CD4-positive, alpha-beta T cell treated with Interleukin-4 for 4 hours (primary cell): ENCODE measurements around the gene NR1D1.

Source experiments
- DNase-seq: peaks from one replicate; pipeline ENCODE4 v3.0.0-alpha.2; 2020

NR1D1 gene

DNA sequence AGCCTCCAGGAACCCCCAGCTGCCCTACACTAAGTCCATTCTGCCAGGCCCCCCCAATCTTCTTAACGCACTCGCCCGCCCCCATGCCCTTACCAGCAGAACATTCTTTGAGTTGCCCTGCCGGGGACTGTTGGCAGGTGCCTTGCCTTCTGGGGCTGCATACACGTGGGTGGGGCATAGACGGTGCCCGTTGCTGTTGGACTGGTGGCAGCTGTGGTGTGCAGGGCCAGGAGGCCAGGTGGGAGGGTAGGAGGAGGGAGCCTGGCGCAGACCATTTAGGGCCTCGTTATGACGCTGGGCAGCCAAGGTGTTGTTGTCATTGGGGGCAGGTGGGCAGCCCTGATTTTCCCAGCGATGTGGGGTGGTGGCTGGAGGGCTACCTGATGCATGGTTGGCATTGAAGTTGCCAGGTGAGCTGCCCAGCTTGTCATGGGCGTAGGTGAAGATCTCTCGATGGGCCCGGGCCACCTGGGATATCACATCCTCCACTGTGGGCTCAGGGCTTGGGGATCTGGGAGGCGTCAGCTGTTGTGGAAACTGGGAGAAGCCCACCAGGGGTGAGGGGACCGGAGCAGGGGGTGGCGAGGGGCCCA lies 4.9 kb downstream of the NR1D1 start:
- DNase-seq, result no peak

DNA sequence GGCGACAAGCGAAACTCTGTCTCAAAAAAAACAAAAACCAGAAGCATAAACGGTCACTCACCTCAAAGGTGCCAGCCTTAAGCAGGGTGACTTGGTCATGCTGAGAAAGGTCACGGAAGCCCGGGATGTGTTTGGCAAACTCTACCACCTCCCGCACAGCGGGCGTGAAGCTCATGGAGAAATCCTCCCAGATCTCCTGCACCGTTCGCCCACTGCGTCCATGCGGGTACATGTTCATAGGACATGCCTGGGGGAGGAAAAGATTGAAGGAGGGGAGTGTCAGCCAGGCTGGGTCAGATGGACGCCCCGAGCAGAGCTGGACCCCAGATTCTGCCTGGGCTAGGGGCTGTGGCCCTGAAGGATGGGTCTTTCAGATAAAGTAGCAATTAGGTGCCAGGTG lies 5.5 kb downstream of the NR1D1 start:
- no peak for DNase-seq

DNA sequence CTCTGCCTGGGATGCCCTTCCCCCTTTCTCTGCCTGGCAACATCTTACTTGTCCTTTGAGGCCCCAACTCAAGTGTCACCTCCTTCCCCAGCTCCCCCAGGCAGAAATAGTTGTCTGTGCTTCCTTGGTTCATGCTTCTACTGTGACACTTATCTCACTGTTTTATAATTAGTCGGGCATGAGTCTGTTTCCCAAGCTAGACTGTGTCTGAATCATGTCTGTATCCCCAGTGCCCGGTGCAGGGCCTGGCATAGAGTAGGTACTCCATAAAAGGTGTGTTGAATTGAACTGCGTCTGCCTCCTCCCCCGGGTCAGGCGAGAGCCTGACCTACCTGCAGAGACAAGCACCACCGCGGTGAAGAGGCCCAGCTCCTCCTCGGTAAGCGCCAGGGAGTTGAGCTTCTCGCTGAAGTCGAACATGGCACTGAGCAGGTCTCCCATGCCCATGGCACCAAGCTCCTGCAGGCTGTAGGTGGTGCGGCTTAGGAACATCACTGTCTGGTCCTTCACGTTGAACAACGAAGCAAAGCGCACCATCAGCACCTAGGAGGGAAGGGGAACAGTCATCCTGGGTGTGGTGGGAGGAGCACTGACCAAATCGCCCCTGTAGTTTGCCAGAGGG lies 6.7 kb downstream of the NR1D1 start:
- DNase-seq, result no peak

DNA sequence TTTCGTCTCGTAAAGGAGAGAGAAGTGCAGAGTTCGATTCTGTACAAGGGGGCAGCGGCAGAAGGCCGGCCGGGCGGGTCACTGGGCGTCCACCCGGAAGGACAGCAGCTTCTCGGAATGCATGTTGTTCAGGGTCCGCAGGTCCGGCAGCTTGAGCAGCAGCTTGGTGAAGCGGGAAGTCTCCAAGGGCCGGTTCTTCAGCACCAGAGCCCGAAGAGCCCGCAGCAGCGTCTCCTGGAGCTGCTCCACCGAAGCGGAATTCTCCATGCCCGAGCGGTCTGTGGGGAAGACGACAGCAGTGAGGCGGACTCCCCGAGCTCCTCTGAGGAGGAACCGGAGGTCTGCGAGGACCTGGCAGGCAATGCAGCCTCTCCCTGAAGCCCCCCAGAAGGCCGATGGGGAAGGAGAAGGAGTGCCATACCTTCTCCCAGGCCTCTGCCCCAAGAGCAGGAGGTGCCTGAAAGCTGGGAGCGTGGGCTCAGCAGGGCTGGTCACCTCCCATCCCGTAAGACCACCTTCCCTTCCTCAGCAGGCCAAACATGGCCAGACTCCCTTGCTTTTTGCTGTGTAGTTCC lies 7.3 kb downstream of the NR1D1 start:
- DNase-seq, result no peak

DNA sequence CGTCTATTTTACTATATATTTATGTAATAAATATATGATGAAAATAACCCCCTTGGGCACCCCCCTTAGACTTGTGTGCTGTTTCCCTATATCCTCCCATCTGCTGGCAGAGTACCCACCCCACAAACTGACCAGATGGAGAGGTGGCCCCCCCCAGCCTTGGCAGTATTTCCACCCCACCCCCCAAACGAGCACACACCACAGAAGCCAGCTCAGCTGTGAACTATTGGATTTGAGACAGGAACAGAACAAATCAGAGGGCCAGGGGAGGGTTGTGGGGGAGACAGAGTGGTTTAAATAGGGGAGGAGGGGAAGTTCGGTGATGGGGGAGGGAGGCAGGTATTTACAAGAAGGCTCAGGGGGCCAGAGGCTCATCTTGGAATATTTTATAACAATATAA lies 7.8 kb downstream of the NR1D1 start:
- DNase-seq, result no peak

DNA sequence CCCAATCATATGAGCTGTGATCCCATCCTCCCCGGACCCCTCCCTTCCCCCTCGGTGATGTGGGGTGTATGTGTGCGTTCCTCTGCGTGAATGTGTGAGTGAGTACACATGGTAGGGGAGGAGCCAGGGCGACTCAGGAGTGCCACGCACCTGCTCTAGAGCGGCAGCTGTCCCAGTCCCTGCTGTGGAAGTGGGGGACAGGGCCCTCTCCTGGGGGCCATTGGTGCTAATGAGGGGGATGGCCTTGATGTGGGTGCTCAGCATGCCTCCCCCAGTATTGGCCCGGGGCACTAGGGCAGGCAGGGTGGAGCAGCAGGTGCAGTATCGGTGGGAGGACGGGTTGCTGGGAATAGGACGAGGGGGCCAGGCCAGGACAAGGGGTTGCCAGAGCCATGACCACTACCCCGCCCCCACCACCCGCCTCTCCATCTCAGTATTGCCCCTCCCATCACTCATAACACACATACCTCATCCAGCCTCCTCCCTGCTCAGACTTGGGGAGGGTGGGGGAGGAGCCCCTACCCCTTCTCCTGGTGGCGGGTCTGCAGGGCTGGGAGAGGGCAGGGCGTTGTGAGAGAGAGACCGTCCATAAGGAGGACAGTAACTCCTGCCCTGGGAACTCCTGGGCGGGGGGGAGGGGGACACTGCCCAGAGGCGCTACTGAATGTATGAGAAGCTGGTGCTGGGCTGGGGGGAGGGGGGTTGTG lies 8.5 kb downstream of the NR1D1 start:
- no peak for DNase-seq

DNA sequence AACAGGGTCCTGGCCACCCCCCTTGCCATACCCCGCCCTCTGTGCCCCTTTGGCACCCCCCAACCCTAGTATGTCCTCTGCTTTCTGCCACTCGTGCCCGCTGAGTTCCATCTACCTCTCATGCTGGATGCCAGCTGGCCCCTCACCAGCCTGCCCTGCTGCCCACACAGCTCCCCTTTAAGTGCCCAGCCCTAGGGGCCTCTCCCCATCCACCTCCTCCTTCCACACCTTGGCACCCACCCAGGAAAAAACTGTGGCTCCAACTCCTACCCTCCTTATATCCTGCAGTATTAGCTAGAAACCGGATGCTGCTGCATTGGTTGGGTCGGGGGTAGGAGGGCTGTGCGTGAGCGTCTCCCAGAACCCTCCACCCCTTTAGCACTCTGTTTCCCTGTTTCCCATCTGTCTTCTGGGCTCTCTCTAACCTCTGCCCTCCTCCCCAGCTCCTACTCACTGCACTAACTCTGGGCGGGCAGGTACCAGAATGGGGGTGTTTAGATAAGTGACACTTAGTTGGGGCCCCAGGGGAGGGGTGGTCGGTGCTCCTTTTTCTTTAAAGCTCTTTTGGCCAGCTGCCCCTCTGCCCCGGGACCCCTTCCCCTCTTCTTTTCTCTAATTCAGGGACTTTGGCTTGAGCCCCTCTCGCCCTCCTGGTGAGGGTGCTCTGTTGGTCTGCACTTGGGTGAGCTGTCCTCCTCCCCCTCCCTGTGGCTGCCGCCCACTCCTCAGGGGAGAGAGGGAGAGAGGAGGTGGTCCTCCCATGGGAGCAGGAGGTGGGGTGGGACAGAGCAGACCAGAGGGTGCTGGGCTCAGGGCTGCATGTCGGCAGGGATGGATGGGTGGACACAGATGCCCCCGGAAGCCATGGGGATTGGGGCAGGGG lies 9.9 kb downstream of the NR1D1 start:
- DNase-seq, result no peak

DNA sequence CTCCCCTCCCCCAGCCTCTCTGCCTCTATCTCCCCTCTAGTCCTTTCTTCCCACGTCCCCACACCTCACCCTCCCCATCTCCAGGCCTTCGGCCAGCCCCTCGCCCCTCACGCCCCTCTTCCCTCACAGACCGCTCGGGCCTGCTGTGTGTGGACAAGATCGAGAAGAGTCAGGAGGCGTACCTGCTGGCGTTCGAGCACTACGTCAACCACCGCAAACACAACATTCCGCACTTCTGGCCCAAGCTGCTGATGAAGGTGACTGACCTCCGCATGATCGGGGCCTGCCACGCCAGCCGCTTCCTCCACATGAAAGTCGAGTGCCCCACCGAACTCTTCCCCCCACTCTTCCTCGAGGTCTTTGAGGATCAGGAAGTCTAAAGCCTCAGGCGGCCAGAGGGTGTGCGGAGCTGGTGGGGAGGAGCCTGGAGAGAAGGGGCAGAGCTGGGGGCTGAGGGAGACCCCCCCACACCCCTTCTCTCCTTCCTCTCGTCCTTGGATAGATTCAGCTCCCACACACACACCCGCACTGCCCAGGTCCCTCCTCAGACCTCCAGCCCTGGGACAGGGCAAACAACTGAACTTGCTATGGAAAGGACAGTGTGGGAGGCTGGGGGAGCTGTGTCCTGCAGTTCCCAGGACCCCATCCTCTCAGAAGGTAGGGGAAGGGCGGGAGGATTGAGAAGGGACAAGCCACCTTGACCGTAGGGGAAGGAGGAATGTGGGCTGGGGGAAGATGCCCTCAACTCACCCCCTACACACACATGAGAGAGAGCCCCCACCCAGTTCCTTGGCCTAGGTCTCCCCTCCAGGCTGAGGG lies 11.1 kb downstream of the NR1D1 start:
- DNase-seq, result no peak

DNA sequence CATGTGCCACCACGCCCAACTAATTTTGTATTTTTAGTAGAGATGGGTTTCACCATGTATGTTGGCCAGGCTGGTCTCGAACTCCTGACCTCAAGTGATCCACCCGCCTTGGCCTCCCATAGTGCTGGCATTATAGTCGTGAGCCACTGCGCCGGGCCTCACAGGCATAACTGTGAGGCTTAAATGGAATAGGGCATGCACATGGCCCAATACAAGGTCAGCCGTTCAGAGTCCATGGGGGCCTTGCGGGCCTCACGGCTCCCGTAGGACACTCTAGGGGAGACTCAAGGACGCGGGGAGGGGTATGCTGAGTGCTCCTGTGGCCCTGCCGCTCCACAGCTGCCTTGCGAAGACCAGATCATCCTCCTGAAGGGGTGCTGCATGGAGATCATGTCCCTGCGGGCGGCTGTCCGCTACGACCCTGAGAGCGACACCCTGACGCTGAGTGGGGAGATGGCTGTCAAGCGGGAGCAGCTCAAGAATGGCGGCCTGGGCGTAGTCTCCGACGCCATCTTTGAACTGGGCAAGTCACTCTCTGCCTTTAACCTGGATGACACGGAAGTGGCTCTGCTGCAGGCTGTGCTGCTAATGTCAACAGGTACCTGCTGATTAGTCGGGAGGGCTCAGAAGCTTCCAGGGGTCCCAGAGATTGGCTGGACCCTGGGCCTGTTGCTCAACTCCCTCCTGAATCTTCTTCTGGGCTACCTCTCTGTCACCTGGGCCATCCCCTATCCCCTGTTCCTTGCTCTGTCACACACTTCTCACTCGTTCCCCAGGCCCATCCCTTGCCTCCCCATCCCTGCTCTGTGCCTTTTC lies 12.3 kb downstream of the NR1D1 start:
- DNase-seq, result no peak

DNA sequence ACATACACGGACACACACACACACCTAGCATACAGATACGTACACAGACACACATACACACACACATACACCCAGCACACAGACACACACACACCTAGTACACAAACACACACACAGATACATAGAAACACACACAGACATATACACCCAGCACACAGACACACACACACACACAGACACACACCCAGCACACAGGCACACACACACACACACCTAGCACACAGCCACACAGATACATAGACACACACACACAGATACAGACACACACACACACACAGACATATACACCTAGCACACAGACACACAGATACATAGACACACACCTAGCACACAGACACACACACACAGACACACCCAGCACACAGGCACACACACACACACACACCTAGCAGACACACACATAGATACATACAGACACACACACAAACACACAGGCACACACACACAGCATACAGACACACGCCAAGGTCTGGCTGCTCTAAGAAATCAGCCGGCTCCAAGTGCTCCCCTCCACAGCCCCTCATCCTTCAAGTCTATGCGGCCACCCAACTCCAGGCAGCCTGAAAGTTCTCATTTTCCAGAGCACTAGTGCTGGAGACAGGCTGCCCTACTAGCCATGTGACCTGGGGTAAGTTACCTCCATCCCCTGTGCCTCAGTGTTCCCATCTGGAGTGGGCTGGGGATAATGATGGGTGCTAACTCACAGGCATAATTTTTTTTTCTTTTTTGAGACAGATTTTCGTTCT lies 13.2 kb downstream of the NR1D1 start:
- DNase-seq, result no peak

DNA sequence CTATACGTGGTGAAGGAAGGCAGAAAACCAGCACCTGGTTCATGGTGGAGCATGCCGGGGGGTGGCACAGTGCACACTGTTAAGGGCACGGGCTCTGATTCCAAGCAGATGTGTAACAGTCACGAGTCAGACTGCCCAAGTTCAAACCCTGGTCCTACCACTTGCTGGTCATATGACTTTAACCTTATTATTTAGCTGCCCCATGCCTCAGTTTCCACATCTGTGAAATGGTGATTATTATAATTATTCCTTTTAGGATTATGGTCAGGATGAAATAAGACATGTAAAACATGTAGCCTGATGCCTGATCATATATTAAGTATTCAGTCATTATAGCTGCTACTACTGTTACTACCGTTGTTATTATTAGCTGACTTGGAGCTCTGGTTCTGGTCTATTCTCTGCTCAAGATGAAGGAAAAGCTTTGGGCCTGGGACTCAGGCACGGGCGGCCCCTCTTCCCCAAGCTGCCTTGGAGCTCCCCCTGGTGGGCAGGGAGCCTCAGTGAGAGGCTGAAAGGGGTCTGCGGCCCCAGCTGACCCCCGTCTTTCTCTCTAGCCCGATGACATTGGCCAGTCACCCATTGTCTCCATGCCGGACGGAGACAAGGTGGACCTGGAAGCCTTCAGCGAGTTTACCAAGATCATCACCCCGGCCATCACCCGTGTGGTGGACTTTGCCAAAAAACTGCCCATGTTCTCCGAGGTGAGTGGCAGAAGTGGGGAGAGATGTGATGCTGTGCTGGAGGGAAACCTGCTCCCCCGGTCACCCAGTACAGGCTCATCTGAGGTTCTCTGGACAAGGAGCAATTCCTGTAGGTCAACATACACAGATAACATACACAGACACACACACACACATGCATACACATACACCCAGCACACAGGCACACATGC lies 14.0 kb downstream of the NR1D1 start:
- peak; percentile 49 for DNase-seq

DNA sequence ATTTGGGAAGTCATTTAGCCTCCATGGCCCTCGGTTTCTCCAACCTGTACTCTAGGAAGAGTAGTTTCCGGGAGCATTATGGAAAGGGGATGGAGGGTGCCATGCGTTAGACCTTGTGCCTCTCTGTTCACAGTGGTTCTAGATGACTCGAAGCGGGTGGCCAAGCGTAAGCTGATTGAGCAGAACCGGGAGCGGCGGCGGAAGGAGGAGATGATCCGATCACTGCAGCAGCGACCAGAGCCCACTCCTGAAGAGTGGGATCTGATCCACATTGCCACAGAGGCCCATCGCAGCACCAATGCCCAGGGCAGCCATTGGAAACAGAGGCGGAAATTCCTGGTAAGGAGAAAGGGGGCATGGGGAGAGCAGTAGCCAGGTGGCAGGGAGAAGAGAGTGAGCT lies 15.9 kb downstream of the NR1D1 start:
- DNase-seq, result no peak

DNA sequence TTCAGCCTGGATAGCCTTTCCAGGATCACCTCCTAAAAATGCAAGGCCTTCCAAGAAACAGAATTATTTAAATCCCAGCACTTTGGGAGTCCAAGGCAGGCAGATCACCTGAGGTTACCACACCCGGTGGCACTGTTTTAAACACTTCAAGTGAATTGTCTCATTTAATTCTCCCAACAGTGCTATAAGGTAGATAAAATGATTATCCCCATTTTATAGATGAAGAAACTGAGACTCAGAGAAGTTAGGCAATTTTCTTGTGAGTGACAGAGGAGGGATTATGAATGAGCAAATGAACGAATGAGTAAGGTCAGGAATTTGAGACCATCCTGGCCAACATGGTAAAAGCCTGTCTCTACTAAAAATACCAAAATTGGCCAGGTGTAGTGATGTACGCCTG lies 20.8 kb downstream of the NR1D1 start:
- DNase-seq, result no peak

DNA sequence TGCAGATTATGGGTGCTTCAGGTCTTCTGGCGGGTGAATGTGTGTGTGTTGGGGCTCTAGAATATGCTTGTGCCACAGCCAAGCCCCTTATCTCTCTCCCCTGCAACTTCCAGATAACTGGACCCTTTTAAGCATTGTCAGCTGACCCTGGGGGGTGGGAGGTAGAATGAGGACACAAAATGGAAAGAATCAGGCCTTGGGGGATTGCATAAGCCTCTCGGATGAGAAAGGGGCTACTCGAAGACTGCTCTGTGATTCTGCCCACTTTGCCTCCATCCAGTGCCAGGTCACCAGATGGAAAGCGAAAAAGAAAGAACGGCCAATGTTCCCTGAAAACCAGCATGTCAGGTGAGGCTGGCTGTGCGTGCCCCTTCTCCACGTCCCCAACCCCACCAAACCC lies 23.8 kb downstream of the NR1D1 start:
- no peak for DNase-seq

DNA sequence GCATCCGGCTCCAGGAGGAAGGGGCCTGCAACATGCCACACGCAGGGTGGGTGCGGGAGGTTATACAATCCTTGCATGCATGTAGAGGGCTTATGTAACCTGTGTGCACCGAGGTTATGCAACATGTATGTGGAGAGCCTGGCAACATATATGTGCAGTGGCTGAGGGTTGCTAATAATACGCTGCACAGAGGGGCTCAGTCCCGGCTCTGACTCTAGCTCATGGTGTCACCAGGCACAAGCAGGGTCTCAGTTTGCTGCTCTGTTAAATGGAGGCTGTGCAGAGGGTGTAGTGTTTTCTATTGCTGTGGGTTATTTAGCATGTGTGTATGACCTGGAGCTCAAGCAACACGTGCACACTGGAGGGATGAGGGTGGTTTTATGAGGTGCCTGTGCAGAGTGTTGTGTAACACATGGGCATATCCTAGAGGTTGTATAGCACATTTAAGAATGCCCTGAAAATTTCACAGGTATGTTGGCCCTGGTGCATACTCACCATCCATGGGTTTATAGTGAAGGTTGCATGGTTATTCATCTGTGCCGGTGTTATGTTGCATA lies 24.4 kb downstream of the NR1D1 start:
- no peak for DNase-seq

DNA sequence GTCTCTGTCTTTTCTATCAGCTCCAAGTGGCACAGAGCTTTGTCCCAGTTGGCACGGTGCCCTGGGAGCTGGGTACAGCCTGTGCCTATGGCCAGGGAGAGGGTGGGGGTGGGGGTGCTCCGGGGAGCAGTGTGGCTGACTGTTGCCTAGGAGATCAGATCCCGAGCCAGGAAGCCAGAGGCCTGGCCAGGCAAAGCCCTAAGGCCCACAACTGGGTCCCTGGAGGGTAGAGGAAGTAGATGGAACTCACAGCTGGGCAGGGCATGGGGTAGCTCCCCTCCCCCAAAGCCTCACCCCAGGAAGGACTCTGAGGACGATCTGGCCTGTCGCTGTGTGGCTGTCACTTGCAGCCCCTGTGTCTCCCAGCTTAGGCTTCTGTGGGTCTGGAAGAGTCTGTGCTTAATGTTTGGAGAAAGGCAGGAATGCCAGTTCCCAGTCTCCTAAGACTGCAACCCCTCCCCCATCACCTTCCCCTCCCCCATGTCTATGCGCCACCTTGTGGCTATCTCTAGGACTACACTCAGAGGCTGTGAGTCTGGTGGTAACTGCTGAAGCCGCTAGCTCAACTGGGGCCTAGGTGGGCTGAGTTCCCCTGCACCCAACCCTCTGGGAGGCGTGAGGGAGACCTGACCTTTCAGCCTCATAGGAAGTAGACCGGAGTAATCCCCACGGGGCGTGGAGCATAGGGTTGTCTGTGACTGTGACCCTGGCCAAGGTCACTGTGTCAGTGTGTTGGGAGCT lies 25.0 kb downstream of the NR1D1 start:
- DNase-seq, result peak; percentile 68

DNA sequence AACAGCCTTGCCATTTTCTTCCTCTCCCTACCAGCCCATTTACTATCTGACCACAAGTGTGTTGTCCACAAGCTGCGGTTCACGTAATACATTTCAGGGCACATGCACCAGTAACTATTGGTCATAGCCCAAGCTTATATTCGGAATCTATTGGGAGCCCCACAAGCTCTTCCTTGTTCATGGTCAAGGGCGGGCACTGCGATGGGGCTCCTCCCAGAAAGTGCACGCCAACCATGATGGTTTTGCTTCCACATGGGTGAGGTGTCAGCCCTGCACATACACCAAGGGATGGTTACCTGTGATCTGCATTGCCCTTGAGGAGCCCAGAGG lies 25.6 kb downstream of the NR1D1 start:
- no peak for DNase-seq

DNA sequence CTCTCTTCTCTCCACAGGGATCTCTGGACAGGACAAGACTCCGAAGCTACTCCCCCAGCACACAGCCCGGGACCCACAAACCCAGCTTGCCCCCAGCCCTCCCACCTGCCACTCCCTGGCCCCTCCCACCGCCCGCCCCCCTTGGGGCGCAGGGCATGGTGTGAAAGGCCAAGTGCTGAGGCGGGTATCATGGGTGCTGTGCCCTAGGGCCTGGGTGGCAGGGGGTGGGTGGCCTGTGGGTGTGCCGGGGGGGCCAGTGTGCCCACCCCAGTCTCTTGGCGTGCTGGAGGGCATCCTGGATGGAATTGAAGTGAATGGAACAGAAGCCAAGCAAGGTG lies 26.2 kb downstream of the NR1D1 start:
- DNase-seq, result no peak
